K562 (cell line): ENCODE results near the gene NRP1.

Experiments used
- BHLHE40 ChIP-seq: IDR thresholded peaks from 2 replicates; pipeline ENCODE4 v1.6.1; 2011; ENCODE audit warnings: low read length, improper control_type of control experiment
- CTCF ChIP-seq, 3 experiments: IDR thresholded peaks in 2 of 3; conservative IDR thresholded peaks in 1 of 3; 2 replicates each; pipeline ENCODE4 v1.5.1; 2011 to 2012; ENCODE audit warnings: low read length in 3 of 3, mild to moderate bottlenecking in 3 of 3, control low read depth in 2 of 3, improper control_type of control experiment in 1 of 3, inconsistent platforms in 1 of 3, low read depth in 1 of 3, mixed read lengths in 1 of 3, moderate library complexity in 1 of 3; ENCODE audit not compliant: insufficient read depth in 2 of 3
- FOXA1 ChIP-seq: fragments of 450-650 bp; IDR thresholded peaks from 2 replicates; pipeline ENCODE4 v1.6.1; 2016; ENCODE audit warnings: mild to moderate bottlenecking, borderline replicate concordance
- IRF1 ChIP-seq: sonication (generic); formaldehyde crosslinking; IDR thresholded peaks from 2 replicates; pipeline ENCODE4 v1.8.0; 2022; ENCODE audit warnings: missing genetic modification reagents, mild to moderate bottlenecking, borderline replicate concordance
- NR3C1 ChIP-seq: sonication (generic); formaldehyde crosslinking; IDR thresholded peaks from 2 replicates; pipeline ENCODE4 v1.8.1; 2022; ENCODE audit warnings: missing genetic modification reagents
- USF2 ChIP-seq: sonication (generic); formaldehyde crosslinking; IDR thresholded peaks from 2 replicates; pipeline ENCODE4 v1.5.0; 2020; ENCODE audit warnings: missing genetic modification reagents

- TF ChIP-seq NR3C1 (CRISPR knock-in tag) (no peak), FOXA1 (no peak), BHLHE40 (no peak), USF2 (CRISPR knock-in tag) (no peak), IRF1 (no peak), CTCF (IDR thresholded peaks at IDR 0.05 in 2 of 3, conservative IDR thresholded peaks at IDR 0.05 in 1 of 3; ENCODE audit: insufficient read depth in 2 of 3, low read depth in 1 of 3, low read length in 3 of 3) (no peak)
These were observed 42.6 kb upstream of the NRP1 start for GRCh38 chr10:33376976-33377657.
